NB4 (cell line): ENCODE data around the gene HIBCH.

ENCODE experiments used
- DNase-seq: peaks from one replicate; pipeline ENCODE4 v3.0.0; 2010; ENCODE audit warnings: low read depth
- H3K4me3 ChIP-seq: one replicate; pipeline ENCODE4 v1.5.1; 2011; ENCODE audit warnings: mild to moderate bottlenecking, low read depth, low read length, moderate library complexity
- MYC ChIP-seq: IDR thresholded peaks from 2 replicates; pipeline ENCODE4 v1.6.1; 2011; ENCODE audit warnings: low read depth, low read length
- POLR2A ChIP-seq: IDR thresholded peaks from 2 replicates; pipeline ENCODE4 v1.6.1; 2011; ENCODE audit warnings: mild to moderate bottlenecking; ENCODE audit not compliant: insufficient read length; ENCODE audit errors: extremely low read depth
- TF ChIP-seq, protein P1 (sequence below): IDR thresholded peaks from one replicate; pipeline ENCODE4 v1.5.1; 2012; ENCODE audit warnings: low read depth, low read length
- TF ChIP-seq, protein P2 (sequence below): IDR thresholded peaks from 2 replicates; pipeline ENCODE4 v1.6.1; 2011; ENCODE audit warnings: low read depth, low read length

The HIBCH gene

DNA sequence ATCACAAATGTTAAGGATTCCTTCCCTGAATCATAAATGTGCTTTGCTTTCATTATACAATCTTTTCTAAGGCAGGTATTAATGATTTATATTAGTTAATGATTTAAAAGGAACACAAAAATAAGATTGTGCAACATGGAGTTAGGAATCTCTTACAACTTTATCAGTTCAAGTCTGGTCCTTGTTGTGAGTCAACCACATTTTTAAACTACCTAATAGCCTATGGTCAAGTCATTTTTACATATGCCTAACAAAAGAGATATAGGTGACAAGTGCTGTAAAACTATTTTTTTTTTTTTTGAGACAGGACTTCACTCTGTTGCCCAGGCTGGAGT, 15.6 kb upstream of the HIBCH start:
- no peak for TF ChIP-seq MYC
- TF ChIP-seq, protein P1, sequence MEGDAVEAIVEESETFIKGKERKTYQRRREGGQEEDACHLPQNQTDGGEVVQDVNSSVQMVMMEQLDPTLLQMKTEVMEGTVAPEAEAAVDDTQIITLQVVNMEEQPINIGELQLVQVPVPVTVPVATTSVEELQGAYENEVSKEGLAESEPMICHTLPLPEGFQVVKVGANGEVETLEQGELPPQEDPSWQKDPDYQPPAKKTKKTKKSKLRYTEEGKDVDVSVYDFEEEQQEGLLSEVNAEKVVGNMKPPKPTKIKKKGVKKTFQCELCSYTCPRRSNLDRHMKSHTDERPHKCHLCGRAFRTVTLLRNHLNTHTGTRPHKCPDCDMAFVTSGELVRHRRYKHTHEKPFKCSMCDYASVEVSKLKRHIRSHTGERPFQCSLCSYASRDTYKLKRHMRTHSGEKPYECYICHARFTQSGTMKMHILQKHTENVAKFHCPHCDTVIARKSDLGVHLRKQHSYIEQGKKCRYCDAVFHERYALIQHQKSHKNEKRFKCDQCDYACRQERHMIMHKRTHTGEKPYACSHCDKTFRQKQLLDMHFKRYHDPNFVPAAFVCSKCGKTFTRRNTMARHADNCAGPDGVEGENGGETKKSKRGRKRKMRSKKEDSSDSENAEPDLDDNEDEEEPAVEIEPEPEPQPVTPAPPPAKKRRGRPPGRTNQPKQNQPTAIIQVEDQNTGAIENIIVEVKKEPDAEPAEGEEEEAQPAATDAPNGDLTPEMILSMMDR = no peak
- TF ChIP-seq POLR2A = no peak
- TF ChIP-seq, protein P2, sequence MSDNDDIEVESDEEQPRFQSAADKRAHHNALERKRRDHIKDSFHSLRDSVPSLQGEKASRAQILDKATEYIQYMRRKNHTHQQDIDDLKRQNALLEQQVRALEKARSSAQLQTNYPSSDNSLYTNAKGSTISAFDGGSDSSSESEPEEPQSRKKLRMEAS = no peak
- no peak overlapping the region for H3K4me3 ChIP-seq
- no peak for DNase-seq

DNA sequence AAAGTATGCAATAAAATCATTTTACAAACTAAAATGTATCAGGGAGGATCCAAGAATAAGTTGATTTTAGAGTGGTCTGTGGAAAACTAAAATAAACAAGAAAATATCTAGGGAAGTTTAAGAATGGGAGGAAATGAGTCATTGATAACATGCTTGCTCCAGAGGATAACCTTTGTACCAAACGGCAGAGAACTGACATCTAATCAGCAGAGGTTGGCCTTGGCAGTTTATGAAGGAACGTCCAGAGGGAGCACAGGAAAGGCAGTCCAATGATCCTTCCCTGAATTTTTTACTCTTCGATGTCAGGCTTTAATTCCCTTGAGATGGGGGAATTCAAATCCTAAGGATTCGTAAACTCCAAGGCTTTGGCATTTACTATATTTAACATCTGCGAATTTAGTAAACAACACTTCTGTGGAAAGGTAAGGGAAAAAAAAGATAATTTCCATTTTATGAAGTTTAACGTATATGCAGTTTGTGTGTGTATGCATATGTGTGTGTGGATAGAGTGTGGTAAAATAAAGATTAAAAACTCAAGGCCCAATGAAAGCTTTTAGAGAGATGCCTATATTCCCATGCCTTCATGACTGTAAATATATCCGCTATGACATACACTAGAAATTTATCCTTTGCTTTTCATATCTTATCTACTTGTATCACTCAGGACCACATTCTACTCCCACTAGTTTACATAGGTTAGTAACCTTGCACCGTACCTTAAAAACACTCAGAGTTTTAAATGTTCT, 15.0 kb upstream of the HIBCH start:
- TF ChIP-seq, protein P1 = no peak
- TF ChIP-seq MYC (no peak), POLR2A (no peak)
- TF ChIP-seq, protein P2 = no peak
- no peak for DNase-seq
- H3K4me3 ChIP-seq = no peak overlapping the region

DNA sequence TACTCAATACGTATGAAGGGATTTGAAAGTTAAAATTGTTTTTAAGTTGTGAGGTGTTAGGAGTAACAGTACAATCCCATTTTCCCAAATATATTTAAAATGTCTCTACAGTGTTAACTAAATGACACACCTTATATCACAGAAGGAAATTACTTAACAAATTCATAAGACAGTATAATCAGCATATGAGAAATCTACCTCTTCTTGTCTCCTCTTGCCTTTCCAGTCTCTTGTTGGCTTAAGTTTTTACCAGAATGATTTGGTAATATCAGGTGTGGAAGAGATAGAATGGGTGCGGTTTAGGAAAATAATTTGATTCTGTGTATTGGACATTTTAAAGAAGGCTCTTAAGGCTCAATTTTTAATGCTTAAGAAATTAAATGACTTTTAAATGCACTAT, 14.3 kb upstream of the HIBCH start:
- DNase-seq = no peak
- H3K4me3 ChIP-seq = no peak overlapping the region
- TF ChIP-seq, protein P1 = no peak
- TF ChIP-seq MYC (no peak), POLR2A (no peak)
- TF ChIP-seq, protein P2 = no peak

DNA sequence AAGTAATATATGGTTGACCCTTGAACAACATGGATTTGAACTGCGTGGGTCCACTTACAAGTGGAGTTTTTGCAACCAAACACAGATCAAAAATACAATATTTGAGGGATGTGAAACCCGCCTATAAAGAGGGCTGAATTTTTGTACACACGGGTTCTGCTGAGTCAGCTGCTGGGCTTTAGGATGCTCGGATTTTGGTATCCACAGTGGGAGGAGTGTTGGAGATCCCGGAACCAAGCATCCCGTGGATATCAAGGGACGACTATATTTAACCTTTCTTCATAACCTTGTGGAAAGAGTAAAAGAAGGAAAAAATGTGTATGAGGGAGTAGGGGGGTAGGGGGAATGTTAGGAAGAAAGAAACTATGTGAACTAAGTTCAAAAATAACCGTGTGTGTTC, 13.8 kb upstream of the HIBCH start:
- no peak for DNase-seq
- TF ChIP-seq, protein P2 = no peak
- TF ChIP-seq, protein P1 = no peak
- no peak for TF ChIP-seq MYC
- no peak for TF ChIP-seq POLR2A
- H3K4me3 ChIP-seq = no peak overlapping the region

DNA sequence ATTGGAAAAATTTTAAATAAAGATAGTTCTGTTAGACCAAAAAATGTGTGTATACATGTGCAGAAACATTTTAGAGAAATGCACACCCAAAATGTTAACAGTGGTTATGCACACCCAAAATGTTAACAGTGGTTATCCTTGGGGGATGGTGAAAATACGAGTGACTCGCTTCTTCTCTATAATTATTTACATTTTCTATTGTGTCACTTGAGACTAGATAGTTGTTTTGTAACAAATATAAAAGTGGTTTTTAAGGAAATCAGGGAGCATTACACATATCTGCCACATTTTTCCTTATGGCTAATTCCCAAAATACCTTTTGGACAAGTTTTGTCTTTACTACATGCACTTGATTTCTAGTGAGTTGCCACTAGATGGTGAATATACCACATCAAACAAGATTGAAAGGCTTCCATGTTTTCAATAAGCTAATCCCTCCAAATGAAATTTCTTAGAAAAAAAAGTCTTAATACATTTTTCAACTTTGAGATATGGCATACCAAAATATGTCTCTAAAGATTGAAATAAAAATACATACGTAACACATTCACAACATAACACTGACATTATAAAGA, 9.0 kb upstream of the HIBCH start:
- TF ChIP-seq, protein P1 = no peak
- no peak for TF ChIP-seq POLR2A
- no peak for TF ChIP-seq MYC
- TF ChIP-seq, protein P2 = no peak
- DNase-seq = no peak
- no peak overlapping the region for H3K4me3 ChIP-seq
